HUES48 (cell line): Measurements from ENCODE around the gene SUPT7L.

Experiments used
- H3K27ac ChIP-seq: one replicate; pipeline ENCODE4 v1.7.0; 2013; ENCODE audit warnings: low read depth, low read length, inconsistent platforms
- H3K27me3 ChIP-seq: 2 replicates; pipeline ENCODE4 v1.6.1; 2013; ENCODE audit warnings: mild to moderate bottlenecking, low read length; ENCODE audit not compliant: control insufficient read depth, insufficient read depth
- H3K36me3 ChIP-seq: 2 replicates; pipeline ENCODE4 v1.6.1; 2013; ENCODE audit warnings: low read length; ENCODE audit not compliant: control insufficient read depth, insufficient read depth
- H3K4me1 ChIP-seq: 2 replicates; pipeline ENCODE4 v1.6.1; 2013; ENCODE audit warnings: mild to moderate bottlenecking, low read length; ENCODE audit not compliant: control insufficient read depth, insufficient read depth
- H3K4me3 ChIP-seq: 2 replicates; pipeline ENCODE4 v1.5.1; 2013; ENCODE audit warnings: mild to moderate bottlenecking, low read depth, low read length
- H3K9ac ChIP-seq: 2 replicates; pipeline ENCODE4 v1.6.1; 2013; ENCODE audit warnings: mild to moderate bottlenecking, low read depth, low read length, moderate library complexity
- H3K9me3 ChIP-seq: 2 replicates; pipeline ENCODE4 v1.6.1; 2013; ENCODE audit warnings: low read length; ENCODE audit not compliant: control insufficient read depth, insufficient read depth

Gene SUPT7L

DNA sequence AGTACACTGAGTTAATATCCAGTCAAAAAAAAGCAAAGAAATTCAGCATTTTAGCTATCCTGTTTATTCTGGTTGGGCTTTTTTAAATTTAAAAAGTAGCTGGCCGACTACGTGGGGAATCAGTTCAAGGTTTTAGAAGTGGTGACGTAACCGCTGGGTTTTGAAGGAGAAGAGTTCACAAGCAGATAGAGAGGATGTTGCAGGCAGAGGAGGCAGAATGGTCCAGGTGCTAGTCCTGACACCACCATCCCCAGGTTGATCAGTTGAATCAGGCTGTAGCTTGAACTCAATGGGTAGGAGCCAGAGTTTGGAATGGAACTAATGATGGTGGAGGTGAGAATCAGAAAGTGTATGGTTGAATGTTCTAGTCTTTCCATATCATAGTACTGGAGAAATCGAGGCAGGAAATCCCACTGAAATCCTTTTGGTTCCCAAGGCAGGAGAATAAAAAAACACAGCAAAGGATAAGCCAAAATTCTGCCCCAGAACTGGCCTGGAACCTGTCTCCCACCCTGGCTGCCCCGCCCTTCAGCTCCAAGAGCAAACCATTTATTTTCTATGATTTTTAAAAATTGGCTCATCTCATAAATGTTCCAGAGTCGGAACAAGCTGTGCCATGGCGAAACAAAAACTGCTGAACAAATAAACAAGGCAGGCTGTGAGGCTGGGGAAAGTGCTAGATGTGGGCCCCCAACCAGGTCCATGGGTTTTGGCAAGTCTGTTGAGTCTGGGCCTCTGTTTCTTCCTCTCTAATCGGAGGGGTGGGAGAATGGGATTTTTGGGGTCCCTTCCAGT, 44.2 kb upstream of the SUPT7L start:
- no peaks in the 10 kb centered on the region for H3K27me3 ChIP-seq
- no peaks in the 10 kb centered on the region for H3K36me3 ChIP-seq
- H3K9me3 ChIP-seq: no peaks in the 10 kb centered on the region
- no peak overlapping the region for H3K9ac ChIP-seq
- H3K4me3 ChIP-seq: no peak overlapping the region
- no peak overlapping the region for H3K27ac ChIP-seq
- H3K4me1 ChIP-seq: peaks cover 11% of the 10 kb centered on the region; the same call in 1 of the 2 replicates

DNA sequence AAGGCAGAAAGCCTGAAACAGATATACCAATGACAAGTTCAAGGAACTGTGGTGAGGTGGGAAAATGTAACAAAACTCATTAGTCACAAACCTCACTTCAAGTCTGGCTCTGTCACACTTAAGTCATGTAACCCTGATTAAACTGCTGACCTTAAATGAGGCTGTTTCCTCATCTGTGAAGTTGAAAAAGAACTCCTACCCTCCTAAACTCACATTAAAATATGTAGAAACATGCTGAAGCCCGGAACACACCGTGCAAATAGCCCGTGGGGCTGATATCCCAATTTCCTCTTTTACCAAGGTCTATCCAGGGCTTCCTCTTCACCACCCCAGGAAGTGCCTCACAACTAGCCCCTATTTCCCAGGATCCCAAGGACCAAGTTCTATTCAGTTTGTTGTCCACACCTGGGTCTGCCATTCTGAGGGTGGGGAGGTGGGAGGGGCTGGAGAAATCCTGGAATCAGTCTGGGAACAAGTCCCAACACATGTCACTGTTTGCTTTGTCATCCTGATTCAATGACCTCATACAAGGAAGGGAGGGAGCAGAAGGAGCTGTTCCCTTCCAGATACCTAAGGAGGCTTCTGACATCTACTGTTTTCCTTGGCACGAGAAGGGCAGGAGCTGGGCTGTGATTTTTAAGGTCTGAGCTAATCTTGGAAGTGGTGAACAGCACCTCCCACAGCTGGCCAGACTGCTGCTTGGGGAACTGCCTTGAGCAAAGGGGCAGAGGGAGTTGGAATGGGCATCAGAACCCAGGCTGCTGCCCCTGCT, 42.6 kb upstream of the SUPT7L start:
- Histone ChIP-seq H3K27ac (peak overlapping the region; percentile 33), H3K4me3 (no peak overlapping the region), H3K9ac (no peak overlapping the region), H3K36me3 (no peaks in the 10 kb centered on the region), H3K27me3 (no peaks in the 10 kb centered on the region), H3K9me3 (no peaks in the 10 kb centered on the region), H3K4me1 (peaks cover 11% of the 10 kb centered on the region; the same call in 1 of the 2 replicates)

DNA sequence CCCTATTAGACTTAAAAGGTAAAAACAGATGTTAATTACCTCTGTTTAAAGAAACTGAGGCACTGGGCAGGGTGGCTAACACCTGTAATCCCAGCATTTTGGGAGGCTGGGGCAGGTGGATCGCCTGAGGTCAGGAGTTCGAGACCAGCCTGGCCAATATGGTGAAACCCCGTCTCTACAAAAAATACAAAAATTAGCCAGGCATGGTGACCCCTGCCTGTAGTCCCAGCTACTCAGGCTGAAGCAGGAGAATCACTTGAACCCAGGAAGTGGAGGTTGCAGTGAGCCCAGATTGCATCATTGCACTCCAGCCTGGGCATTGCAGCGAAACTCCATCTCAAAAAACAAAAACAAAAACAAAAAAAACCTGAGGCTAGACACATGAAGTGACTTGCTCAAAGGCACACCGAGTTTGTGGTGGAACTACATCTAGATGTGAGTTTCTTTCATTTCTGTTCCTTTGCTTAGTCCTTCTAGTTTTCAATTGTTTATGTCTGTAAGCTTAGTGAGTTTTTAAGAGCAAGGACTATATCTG, 41.0 kb upstream of the SUPT7L start:
- Histone ChIP-seq H3K4me3 (no peak overlapping the region), H3K27ac (no peak overlapping the region), H3K9ac (no peak overlapping the region), H3K9me3 (no peaks in the 10 kb centered on the region), H3K27me3 (no peaks in the 10 kb centered on the region), H3K36me3 (no peaks in the 10 kb centered on the region), H3K4me1 (peaks cover 11% of the 10 kb centered on the region; the same call in 1 of the 2 replicates)

DNA sequence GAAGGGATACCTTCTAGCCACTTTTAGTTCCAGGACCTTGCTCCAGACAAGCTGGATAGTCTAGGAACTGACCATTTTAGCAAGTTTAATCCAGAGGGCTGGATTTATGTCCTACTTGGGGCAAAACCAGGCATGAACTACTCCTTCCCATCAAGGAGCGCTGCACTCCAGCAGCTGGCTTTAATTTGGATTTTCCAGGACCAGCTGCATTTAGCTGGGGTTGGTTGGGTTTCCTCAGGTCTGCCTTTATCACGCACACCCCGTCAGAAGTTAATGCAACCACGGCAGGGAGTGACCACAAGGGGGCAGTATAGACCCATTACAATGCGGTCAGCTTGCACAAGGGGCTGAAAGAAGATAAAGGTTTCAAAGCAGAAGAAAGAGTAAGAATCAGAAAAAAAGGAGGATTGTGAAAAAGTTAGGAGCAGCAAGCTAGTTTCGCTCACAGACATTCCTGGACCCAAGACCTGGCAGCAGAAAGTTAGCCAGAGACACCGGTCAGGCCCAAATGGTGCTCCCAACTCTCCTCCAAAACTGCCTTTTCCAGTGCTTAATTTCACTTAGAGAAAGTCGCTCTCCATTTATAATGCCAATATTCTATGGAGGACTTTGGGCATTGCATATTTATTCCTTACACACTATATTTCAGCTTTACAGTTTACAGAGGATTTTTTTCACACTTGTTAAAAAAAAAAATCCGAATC, 40.4 kb upstream of the SUPT7L start:
- Histone ChIP-seq H3K4me1 (peaks cover 11% of the 10 kb centered on the region; the same call in 1 of the 2 replicates), H3K9me3 (no peaks in the 10 kb centered on the region), H3K27me3 (no peaks in the 10 kb centered on the region), H3K36me3 (no peaks in the 10 kb centered on the region), H3K9ac (no peak overlapping the region), H3K4me3 (no peak overlapping the region), H3K27ac (peak overlapping the region; percentile 16)

DNA sequence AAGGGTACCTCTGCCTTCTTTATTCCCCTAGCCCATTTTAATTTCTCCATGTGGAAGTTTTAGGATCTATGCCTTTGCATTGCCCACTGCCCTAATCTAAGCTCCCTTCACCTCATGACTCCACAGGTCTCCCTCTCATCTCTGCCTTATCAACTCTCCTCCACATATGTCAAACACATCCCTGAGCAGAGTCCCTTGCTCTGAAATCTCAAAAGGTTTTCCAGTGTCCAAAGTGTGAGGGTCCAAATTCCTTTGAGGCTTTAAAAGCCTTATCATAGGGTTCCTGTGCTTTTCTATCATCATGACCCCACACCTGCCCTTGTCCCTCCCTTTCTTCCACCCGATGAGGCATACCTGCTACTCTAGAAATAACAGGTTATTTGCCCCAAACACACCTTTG, 38.9 kb upstream of the SUPT7L start:
- H3K4me3 ChIP-seq: no peak overlapping the region

DNA sequence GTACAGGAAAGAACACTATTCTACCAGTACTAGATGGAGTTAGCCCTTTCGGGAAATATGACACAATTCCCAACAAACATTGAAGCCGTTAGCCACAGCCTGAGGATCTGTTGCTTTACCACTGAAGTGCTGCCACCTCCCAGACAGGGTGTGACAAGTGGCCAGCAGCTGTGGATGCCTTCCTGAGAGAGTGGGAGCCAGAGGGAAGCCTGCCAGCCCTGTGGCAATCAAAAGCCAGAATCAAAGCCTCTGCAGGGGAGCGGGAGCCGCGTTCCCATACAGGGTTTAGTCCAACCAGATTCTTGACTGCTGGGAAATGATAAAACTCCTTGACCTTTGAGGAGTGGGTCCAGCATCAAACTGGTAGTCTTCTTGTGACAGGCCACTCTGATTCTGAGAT, 38.3 kb upstream of the SUPT7L start:
- no peak overlapping the region for H3K9ac ChIP-seq
- no peak overlapping the region for H3K27ac ChIP-seq
- H3K4me1 ChIP-seq: peaks cover 11% of the 10 kb centered on the region; the same call in 1 of the 2 replicates
- no peak overlapping the region for H3K4me3 ChIP-seq
- H3K36me3 ChIP-seq: no peaks in the 10 kb centered on the region
- H3K27me3 ChIP-seq: no peaks in the 10 kb centered on the region
- no peaks in the 10 kb centered on the region for H3K9me3 ChIP-seq

More for the DNA sequence above, 38.9 kb upstream of the SUPT7L start:
- Histone ChIP-seq H3K27ac (no peak overlapping the region), H3K27me3 (no peaks in the 10 kb centered on the region), H3K36me3 (no peaks in the 10 kb centered on the region), H3K9ac (no peak overlapping the region), H3K4me1 (peaks cover 11% of the 10 kb centered on the region; the same call in 1 of the 2 replicates), H3K9me3 (no peaks in the 10 kb centered on the region)

DNA sequence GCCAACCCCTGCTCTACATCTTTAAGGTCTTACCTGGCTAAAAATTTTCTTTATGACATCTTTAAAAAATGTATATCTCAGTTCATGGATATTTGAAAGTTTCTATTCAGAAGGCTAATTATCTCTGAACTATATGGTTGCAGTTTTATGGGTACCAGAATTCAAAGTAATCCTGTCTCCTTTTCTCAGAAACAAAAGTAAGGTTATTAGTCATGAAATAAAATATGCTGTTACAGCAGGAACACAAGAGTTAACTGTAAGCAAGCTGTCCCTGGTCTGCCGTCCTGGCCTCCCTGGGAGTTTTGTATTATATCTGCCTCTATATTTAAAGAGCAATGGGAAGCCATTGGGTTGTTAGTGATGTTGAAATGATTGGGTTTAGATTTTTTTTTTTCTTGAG, 34.2 kb upstream of the SUPT7L start:
- H3K9me3 ChIP-seq: no peaks in the 10 kb centered on the region
- H3K4me3 ChIP-seq: no peak overlapping the region
- no peak overlapping the region for H3K9ac ChIP-seq
- H3K27me3 ChIP-seq: no peaks in the 10 kb centered on the region
- H3K4me1 ChIP-seq: no peaks in the 10 kb centered on the region
- no peak overlapping the region for H3K27ac ChIP-seq
- H3K36me3 ChIP-seq: peaks cover 21% of the 10 kb centered on the region

DNA sequence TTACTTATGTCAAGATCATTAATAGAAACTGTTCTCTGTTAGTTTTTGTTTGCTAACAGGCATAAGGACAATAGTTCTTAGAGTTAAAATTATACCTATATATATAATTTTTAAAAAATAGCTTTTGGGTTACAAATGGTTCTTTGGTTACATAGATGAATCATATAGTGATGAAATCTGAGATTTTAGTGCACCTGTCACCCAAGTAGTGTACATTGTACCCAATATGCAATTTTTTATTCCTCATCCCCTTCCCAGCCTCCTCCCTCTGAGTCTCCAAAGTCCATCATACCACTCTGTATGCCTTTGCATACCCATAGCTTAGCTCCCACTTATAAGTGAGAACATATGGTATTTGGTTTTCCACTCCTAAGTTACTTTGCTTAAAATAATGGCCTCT, 26.6 kb upstream of the SUPT7L start:
- no peaks in the 10 kb centered on the region for H3K9me3 ChIP-seq
- H3K27ac ChIP-seq: no peak overlapping the region
- no peaks in the 10 kb centered on the region for H3K4me1 ChIP-seq
- H3K36me3 ChIP-seq: peaks cover 54% of the 10 kb centered on the region
- H3K27me3 ChIP-seq: no peaks in the 10 kb centered on the region
- H3K4me3 ChIP-seq: no peak overlapping the region
- no peak overlapping the region for H3K9ac ChIP-seq

DNA sequence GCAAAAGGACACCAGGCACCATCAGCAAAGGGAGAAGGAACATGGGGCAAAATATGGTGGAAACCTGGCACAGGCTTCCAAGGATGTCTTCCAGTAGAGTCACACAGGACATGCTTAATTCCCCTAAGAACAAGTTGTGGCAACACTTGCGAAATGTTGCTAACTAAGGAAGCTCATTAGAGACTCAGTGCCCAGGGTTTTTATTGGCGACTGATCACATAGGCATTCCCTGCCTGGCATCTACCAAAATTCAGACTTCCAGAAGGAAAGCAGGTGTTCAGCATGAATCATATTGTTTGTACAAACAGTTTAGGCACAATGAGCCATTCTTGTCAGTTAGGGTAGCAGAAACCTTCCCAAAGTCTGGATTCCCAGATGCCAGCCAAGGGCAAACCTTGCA, 26.0 kb upstream of the SUPT7L start:
- Histone ChIP-seq H3K27ac (no peak overlapping the region), H3K36me3 (peaks cover 58% of the 10 kb centered on the region), H3K4me3 (no peak overlapping the region), H3K4me1 (no peaks in the 10 kb centered on the region), H3K9ac (no peak overlapping the region), H3K27me3 (no peaks in the 10 kb centered on the region), H3K9me3 (no peaks in the 10 kb centered on the region)

DNA sequence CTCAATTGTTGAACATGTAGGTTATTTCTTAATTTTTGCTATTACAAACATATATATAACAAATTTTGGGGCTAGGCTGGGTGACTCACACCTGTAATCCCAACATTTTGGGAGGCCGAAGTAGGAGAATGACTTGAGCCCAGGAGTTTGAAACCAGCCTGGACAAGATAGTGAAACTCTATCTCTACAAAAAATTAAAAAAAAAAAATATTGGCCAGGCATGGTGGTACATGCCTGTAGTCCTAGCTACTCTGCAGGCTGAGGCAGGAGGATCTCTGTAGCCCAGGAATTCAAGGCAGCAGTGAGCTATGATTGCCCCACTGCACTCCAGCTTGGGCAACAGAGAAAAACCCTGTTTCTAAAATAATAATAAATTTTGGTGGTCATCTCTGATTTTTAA, 23.8 kb upstream of the SUPT7L start:
- Histone ChIP-seq H3K9me3 (no peaks in the 10 kb centered on the region), H3K36me3 (peaks cover 50% of the 10 kb centered on the region), H3K27me3 (no peaks in the 10 kb centered on the region), H3K4me1 (no peaks in the 10 kb centered on the region), H3K9ac (no peak overlapping the region), H3K4me3 (no peak overlapping the region), H3K27ac (no peak overlapping the region)
